ENCODE results near the gene KCNJ9.

GRCh38 chr1:160086456-160086892 is 5.1 kb downstream of the KCNJ9 start:
- no peak for TF ChIP-seq CTCF (IDR thresholded peaks at IDR 0.05; ENCODE audit: borderline replicate concordance, extremely low read depth, low read length, poor library complexity, severe bottlenecking)
- TF ChIP-seq EZH2 (IDR thresholded peaks at IDR 0.05; ENCODE audit: borderline replicate concordance, low read depth, low read length, severe bottlenecking): no peak

All from DND-41 (cell line).